BE2C (cell line): ENCODE data around the gene EIF4E1B.

ENCODE experiments used
- DNase-seq: peaks from one replicate; pipeline ENCODE4 v3.0.0-alpha.2; 2020
- H3K27me3 ChIP-seq: fragments of 250-450 bp; sonication (Bioruptor Pico); 2 replicates; pipeline ENCODE4 v1.5.1; 2020; ENCODE audit warnings: mild to moderate bottlenecking
- H3K36me3 ChIP-seq: fragments of 250-450 bp; sonication (Bioruptor Pico); 2 replicates; pipeline ENCODE4 v1.5.1; 2020; ENCODE audit warnings: mild to moderate bottlenecking
- H3K4me1 ChIP-seq: fragments of 250-450 bp; sonication (Bioruptor Pico); 2 replicates; pipeline ENCODE4 v1.5.1; 2020
- H3K4me3 ChIP-seq: 2 replicates; pipeline ENCODE4 v1.5.1; 2011; ENCODE audit warnings: low read depth, low read length
- H3K9me3 ChIP-seq: fragments of 250-450 bp; sonication (Bioruptor Pico); 2 replicates; pipeline ENCODE4 v1.5.1; 2020
- CTCF ChIP-seq: IDR thresholded peaks from 2 replicates; pipeline ENCODE4 v1.5.1; 2012; ENCODE audit warnings: mild to moderate bottlenecking, low read depth, low read length

EIF4E1B gene

GRCh38 chr5:176650354-176650884 is 19.9 kb downstream of the EIF4E1B start:
- H3K9me3 ChIP-seq = no peaks in the 10 kb centered on the region
- no peak overlapping the region for H3K4me3 ChIP-seq
- no peak for DNase-seq
- H3K27me3 ChIP-seq = no peaks in the 10 kb centered on the region
- H3K36me3 ChIP-seq = no peaks in the 10 kb centered on the region
- peaks cover 4% of the 10 kb centered on the region for H3K4me1 ChIP-seq
- TF ChIP-seq CTCF = no peak

GRCh38 chr5:176651472-176651980 is 21.1 kb downstream of the EIF4E1B start:
- no peaks in the 10 kb centered on the region for H3K36me3 ChIP-seq
- TF ChIP-seq CTCF = no peak
- H3K9me3 ChIP-seq = no peaks in the 10 kb centered on the region
- H3K4me1 ChIP-seq = peaks cover 4% of the 10 kb centered on the region
- no peaks in the 10 kb centered on the region for H3K27me3 ChIP-seq
- no peak for DNase-seq
- H3K4me3 ChIP-seq = no peak overlapping the region

- TF ChIP-seq CTCF = no peak
- no peaks in the 10 kb centered on the region for H3K4me1 ChIP-seq
- H3K36me3 ChIP-seq = no peaks in the 10 kb centered on the region
- H3K4me3 ChIP-seq = no peak overlapping the region
- DNase-seq = peak; percentile 62
- H3K27me3 ChIP-seq = no peaks in the 10 kb centered on the region
- no peaks in the 10 kb centered on the region for H3K9me3 ChIP-seq
Measured at GRCh38 chr5:176652136-176652535, 21.7 kb downstream of the EIF4E1B start.

GRCh38 chr5:176653401-176654385 is 23.2 kb downstream of the EIF4E1B start:
- TF ChIP-seq CTCF = no peak
- Histone ChIP-seq H3K4me1 (no peaks in the 10 kb centered on the region), H3K4me3 (no peak overlapping the region), H3K27me3 (no peaks in the 10 kb centered on the region), H3K9me3 (no peaks in the 10 kb centered on the region), H3K36me3 (no peaks in the 10 kb centered on the region)
- DNase-seq = no peak

- H3K36me3 ChIP-seq = no peaks in the 10 kb centered on the region
- no peaks in the 10 kb centered on the region for H3K4me1 ChIP-seq
- H3K27me3 ChIP-seq = no peaks in the 10 kb centered on the region
- no peaks in the 10 kb centered on the region for H3K9me3 ChIP-seq
- no peak overlapping the region for H3K4me3 ChIP-seq
- TF ChIP-seq CTCF = no peak
- no peak for DNase-seq
Measured at GRCh38 chr5:176654856-176655255, 24.4 kb downstream of the EIF4E1B start.
